GM19035 (cell line): ENCODE results near the gene STARD9.

Experiments
- ATAC-seq: cut with Tn5 transposase; IDR thresholded peaks from one replicate; pipeline ENCODE4 v1.9.1; 2021; ENCODE audit not compliant: unreplicated experiment

The STARD9 gene

DNA sequence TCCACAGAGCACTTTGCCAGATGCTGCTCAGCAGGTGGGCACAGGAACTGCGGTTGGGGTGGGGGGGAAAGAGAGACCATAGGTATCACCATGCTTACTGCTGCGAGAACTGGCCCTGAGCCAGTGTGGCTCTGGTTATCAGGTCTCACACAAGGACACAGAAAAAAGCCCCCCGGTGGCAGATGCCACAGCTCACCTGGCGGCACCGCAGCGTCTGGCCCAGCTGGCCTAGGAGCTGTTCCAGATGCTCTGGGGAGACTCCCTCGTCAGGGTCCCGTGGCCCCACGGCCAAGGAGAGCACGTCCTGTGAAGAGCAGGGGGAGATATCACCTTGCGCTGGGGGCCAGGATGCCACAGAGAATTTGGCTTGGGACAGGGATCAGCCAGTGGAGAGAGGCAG is 150.7 kb downstream of the STARD9 start:
- no peak for ATAC-seq

DNA sequence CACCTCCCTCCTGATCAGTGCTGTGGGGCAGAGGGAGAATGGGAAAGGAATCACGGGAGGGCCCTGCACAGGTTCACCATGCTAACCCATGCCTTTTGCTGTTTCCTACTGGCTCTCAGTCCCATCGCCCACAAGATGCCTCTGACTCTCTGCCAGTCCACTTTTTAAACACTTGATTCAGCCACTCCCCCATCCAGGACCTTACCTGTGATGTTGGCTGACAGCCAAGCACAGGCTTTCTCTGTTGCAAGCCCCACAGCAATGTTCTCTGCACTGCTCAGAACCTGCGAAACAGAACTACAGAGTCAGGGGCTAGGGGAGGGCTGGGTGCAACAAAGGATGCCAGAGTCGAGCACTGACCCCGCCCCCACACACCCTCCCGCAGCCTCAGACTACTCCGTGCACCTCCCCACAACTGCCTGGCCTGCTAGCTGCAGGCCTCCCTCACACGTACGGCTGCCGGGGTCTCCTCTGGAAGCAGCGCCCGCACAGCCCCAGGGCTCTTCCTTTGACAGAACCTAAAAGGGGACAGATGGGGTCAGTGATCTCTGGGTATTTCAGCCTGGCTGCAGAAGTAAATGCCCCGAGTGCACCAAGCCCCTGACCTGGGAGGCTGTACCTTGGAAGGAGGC is 152.5 kb downstream of the STARD9 start:
- no peak for ATAC-seq

- no peak for ATAC-seq
Observed at GRCh38 chr15:42728560-42728959, 153.2 kb downstream of the STARD9 start.

- no peak for ATAC-seq
Observed at GRCh38 chr15:42728972-42729371, 153.6 kb downstream of the STARD9 start.

DNA sequence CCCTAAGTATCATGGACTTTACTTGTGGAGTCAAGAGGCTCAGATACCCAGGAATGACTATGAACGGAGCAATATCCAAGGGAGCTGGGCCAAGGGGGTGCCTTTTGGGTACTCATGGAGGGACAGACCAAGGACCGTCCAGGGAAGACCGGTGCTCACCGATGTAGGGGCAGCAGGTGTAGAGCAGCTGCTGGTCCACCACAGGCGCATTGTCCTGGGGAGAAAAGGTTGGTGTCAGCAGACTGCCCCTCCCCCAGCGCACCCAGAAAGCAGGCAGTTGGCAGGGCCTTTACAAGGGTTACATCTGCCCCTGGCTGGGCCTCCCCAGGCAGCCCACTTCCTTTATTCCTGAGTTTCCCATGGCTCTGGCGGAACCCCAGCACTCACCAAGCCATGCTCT is 154.0 kb downstream of the STARD9 start:
- no peak for ATAC-seq

- ATAC-seq, result no peak
Observed at GRCh38 chr15:42730135-42730534, 154.7 kb downstream of the STARD9 start.

DNA sequence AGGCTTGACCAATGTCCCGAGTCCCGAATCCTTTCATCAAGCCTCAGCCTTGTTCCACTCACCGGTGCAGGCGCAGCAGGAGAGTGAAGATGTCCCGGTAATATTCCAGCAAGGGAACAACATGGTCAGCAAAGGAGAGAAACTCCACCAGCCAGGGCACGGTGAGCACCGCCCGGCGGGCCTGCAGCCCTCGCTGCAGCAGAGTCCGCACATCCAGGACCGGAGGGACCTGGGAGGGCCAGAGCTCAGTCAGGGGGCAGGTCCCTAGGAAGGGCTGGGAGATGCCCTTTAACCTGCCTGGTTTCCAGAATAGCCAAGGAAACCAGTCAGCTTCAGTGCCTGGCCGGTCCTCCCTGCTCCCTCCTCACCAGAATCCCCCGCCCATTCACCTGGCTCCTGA is 155.1 kb downstream of the STARD9 start:
- no peak for ATAC-seq

GRCh38 chr15:42731461-42731860 is 156.1 kb downstream of the STARD9 start:
- ATAC-seq, result no peak

DNA sequence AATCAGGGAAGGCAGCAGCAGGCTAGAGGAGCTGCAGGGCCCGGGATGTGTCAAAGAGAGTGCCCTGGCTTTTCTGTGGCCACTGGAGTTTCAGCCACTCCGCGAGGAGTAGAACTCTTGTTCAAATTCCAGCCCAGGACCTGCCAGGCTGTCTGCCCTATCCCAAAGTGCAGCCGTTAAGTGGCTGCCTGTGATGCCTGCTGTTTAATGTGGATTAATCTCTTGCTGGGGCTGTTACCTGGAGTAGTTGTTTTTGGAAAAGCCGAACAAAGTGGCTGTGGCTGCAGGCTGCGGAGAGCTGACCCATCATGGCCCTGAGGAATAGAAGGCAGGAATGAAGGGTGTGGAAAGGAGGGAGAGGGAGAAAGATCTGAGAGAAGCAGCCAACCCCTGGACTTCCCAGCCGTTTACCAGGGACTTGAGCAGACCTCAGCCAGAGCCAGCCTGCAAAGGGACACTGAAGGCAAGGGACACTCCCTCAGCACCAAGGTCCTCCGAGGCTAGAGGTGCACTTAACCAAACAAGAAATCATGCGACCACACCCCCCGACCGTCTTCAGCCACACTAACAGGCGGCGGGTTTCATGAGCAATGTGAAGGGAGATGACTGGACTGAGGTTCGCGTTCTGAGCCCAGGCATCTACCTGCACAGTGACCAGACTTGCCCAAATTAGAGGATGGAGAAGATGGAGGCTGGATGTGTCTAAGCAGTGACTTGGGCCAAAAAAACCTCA is 156.9 kb downstream of the STARD9 start:
- no peak for ATAC-seq

DNA sequence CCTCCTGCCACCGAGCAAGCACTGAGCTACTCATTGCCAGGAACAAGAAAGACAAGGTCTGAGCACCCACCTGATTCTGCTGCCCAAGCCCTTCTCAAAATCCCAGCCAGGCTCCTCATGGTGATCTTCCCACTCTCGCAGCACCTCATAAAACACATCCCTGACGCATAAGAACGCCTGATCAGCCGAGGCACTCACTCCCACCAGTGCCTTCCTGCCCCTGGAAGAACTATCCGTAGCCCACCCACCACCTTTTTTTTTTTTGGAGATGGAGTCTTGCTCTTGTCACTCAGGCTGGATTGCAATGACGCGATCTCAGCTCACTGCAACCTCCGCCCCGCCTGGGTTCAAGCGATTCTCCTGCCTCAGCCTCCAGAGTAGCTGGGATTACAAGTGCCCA is 157.6 kb downstream of the STARD9 start:
- no peak for ATAC-seq

DNA sequence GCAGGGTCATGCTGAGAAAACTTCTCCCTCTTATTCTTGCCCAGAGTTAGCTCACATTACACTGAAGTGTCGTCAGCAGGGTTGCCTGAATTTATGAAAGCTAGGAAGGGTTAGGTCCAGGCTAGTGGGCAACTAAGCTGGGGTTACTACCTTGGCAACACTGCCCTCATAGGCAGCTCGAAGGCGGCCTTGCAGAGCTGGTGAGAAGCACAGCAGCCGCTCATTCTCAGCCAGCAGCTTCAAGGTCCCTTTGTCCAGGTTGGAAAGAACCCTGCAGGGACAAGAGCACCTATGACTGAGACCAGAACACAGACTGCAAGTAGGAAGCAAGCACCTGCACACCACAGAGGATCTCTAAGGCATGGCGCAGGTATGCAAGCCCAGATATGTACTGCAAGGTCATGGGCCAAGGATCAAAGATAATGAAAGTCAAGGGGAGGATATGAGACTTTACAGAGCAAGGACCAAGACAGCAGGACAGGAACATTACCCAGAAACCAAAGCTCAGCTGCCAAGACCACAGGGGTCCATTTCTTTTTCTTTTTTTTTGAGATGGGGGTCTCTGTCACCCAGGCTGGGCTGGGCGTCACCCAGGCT is 158.8 kb downstream of the STARD9 start:
- no peak for ATAC-seq

- ATAC-seq, result no peak
Observed at GRCh38 chr15:42735382-42736165, 160.2 kb downstream of the STARD9 start.

GRCh38 chr15:42736178-42736792 is 160.9 kb downstream of the STARD9 start:
- ATAC-seq, result peak; percentile 39

DNA sequence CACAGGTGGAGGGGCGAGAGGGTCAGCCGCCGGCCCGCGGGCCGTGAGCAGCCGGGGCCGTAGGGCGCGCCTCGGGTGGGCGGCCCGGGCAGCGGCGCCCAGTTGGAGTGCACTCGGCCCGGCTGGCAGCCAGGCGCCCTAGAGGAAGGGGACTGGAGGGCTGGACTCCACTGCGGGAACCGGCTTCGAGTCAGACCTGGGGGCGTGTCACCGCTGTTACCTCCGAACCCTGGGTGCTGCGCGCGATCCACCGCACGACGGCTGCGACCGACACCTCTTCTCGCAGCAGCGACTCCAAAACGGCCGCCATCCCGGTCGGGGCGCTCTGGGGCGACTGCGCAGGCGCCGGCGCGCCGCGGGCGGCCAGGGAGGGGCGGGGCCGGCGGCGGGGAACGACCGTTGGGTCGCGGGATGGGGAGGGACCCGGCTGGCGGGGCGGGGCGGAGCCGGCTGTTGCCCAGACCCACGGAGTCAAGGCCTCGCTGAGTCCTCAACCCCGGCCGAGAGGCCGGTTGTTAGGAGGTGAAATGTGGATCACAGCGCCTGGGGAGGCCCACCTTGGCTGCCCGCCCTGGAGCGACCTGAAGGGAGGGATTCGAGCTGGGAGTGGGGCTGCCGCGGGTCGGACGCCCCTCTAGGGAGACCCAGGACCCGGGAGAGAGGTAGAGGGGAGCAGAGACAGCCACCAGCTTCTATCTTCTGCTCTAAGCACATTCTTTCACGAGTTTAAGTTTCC is 161.6 kb downstream of the STARD9 start, which contains the start of gene CDAN1:
TSS of gene CDAN1 (minus strand) at position 336 of the 736 bp plus-strand sequence. CDS start at position 310, 26 bp downstream.
- ATAC-seq, result peak; percentile 80

DNA sequence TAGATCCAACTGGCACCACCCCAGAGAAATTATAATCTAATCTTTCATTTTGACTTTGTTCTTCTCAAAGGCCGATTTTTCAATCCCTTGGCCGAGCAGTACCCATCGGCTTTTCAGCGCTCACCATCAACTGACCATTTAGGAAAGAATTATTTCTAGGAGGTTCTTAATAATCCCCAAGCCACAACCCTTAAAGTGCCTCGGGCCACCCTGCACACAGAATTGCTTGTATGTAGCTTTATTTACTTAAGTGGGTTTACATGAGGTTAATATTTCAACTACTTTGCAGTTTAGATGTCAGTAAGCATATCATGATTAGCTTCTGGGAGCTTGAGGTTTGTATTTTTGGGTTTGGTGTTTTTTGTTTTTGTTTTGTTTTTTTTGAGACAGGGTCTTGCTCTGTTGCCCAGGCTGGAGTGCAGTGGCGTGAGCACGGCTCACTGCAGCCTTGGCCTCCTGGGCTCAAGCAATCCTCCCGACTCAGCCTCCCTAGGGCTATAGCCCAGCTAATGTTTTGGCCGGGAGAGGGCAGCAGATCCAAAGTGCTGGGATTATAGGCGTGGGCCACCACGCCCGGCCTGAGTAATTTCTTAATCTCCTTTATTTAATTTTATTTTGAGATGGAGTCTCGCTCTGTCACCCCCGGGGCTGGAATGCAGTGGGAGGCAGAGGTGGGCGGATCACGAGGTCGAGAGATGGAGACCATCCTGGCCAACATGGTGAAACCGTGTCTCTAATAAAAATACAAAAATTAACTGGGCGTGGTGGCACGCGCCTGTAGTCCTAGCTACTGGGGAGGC is 162.3 kb downstream of the STARD9 start:
- ATAC-seq, result no peak

GRCh38 chr15:42741710-42742109 is 166.3 kb downstream of the STARD9 start:
- ATAC-seq, result no peak

GRCh38 chr15:42742149-42742548 is 166.7 kb downstream of the STARD9 start:
- ATAC-seq, result no peak

DNA sequence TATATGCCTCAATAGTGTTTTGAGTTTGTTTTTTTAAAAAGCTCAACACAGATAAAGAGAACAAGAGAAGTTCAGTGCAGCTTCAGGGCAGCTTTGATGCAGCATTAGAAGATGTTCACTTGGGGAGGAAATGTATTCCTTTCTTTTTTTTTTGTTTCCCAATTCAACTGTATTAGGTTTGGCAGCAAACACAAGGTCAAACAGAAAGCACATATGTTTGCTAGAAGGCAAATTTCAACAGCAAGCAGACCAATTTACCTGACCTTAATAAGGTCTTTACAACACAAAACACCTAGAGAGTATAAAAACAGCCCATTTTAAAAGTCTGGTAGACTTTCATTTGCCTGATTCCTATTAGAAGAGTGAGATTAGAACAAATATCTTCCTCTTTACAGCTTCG is 168.8 kb downstream of the STARD9 start:
- ATAC-seq, result no peak

DNA sequence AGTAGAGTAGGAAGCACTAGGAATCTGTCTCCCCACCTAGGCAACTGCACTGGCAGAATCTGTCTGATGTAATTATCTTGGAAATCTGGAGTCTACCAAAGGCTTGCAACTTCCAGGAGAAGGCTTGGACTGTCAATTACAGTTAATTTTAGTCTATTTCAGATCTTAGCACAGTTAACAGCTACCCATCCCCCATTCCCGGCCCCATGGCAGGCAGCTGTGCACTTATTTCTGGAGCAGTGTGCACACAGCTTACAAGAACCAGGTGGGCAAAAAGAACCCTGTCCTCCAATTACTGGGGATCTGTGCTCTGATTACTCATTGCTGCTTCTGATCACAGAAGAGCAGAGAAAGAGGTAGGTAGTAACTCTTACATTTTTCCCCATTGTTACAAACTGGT is 173.9 kb downstream of the STARD9 start:
- ATAC-seq, result no peak

DNA sequence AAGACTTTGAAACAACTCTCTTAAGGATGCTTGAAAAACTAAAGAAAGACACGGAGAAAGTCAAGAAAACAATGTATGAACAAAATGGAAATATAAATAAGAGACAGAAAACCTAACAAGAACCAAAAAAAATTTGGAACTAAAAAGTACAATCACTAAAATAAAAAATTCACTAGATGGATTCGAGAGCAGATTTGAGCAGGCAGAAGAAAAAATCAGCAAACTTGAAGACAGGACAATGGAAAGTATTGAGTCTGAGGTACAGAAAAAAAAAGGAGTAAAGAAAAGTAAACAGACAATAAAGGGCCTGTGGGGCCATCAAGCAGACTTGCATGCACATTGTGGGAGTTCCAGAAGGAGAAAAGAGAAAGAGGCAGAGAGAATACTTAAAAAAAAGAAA is 174.9 kb downstream of the STARD9 start:
- no peak for ATAC-seq
